MM.1S (cell line): ENCODE results near the gene SNX9.
"Not testable (repeated sequence)": the region's sequence is repeated elsewhere in the genome, so short reads cannot be mapped to it uniquely, and the experiment has no call there.

ENCODE experiments used
- DNase-seq: peaks from one replicate; pipeline ENCODE4 v3.0.0-alpha.2; 2015
- H2AFZ ChIP-seq: fragments of 300-600 bp; sonication (generic); 2 replicates; pipeline ENCODE4 v1.6.0; 2016; ENCODE audit warnings: antibody characterized with exemption, low read length
- H3F3A ChIP-seq: fragments of 300-600 bp; sonication (generic); 2 replicates; pipeline ENCODE4 v1.6.1; 2016; ENCODE audit warnings: mild to moderate bottlenecking, antibody characterized with exemption, low read length, moderate library complexity, mixed read lengths; ENCODE audit not compliant: insufficient read depth
- H3K27ac ChIP-seq: fragments of 300-600 bp; sonication (generic); 2 replicates; pipeline ENCODE4 v1.5.1; 2016; ENCODE audit warnings: mild to moderate bottlenecking, low read length
- H3K27me3 ChIP-seq: fragments of 300-600 bp; sonication (generic); replicated peaks from 2 replicates; pipeline ENCODE4 v1.6.0; 2016; ENCODE audit warnings: low read length; ENCODE audit not compliant: insufficient read depth
- H3K36me3 ChIP-seq: fragments of 300-600 bp; sonication (generic); replicated peaks from 2 replicates; pipeline ENCODE4 v1.6.1; 2016; ENCODE audit warnings: mild to moderate bottlenecking, low read length, mixed read lengths; ENCODE audit not compliant: insufficient read depth
- H3K4me1 ChIP-seq: fragments of 300-600 bp; sonication (generic); 2 replicates; pipeline ENCODE4 v1.6.1; 2016; ENCODE audit warnings: low read length, mixed read lengths
- H3K4me2 ChIP-seq: fragments of 300-600 bp; sonication (generic); 2 replicates; pipeline ENCODE4 v1.6.0; 2016; ENCODE audit warnings: low read depth, low read length
- H3K4me3 ChIP-seq: fragments of 300-600 bp; sonication (generic); 2 replicates; pipeline ENCODE4 v1.5.1; 2016; ENCODE audit warnings: low read length, mixed read lengths
- H3K79me2 ChIP-seq: fragments of 300-600 bp; sonication (generic); 2 replicates; pipeline ENCODE4 v1.6.1; 2016; ENCODE audit warnings: mixed run types, low read length, mixed read lengths
- H3K9ac ChIP-seq: fragments of 300-600 bp; sonication (generic); 2 replicates; pipeline ENCODE4 v1.6.1; 2016; ENCODE audit warnings: low read length, mixed read lengths
- H3K9me2 ChIP-seq: fragments of 300-600 bp; sonication (generic); replicated peaks from 2 replicates; pipeline ENCODE4 v1.6.1; 2016; ENCODE audit warnings: mild to moderate bottlenecking, low read length, mixed read lengths; ENCODE audit not compliant: insufficient read depth
- H3K9me3 ChIP-seq: fragments of 300-600 bp; sonication (generic); replicated peaks from 2 replicates; pipeline ENCODE4 v1.6.1; 2016; ENCODE audit warnings: mild to moderate bottlenecking, low read length, mixed read lengths; ENCODE audit not compliant: insufficient read depth
- H4K20me1 ChIP-seq: fragments of 300-600 bp; sonication (generic); 2 replicates; pipeline ENCODE4 v1.6.1; 2016; ENCODE audit warnings: mild to moderate bottlenecking, low read length, moderate library complexity, mixed read lengths; ENCODE audit not compliant: insufficient read depth
- EZH2 ChIP-seq: fragments of 300-600 bp; sonication (generic); optimal IDR thresholded peaks from 2 replicates; pipeline ENCODE3; 2017; ENCODE audit warnings: low read depth, mild to moderate bottlenecking, antibody characterized with exemption, low read length, mixed read lengths
- EZH2phosphoT487 ChIP-seq: fragments of 300-600 bp; sonication (generic); IDR thresholded peaks from 2 replicates; pipeline ENCODE4 v1.6.1; 2018; ENCODE audit warnings: antibody characterized with exemption, low read length
- TF ChIP-seq, protein P1 (sequence below): fragments of 300-600 bp; sonication (generic); IDR thresholded peaks from 2 replicates; pipeline ENCODE4 v1.5.1; 2016; ENCODE audit warnings: antibody characterized with exemption, low read length, mixed read lengths

SNX9 gene

DNA sequence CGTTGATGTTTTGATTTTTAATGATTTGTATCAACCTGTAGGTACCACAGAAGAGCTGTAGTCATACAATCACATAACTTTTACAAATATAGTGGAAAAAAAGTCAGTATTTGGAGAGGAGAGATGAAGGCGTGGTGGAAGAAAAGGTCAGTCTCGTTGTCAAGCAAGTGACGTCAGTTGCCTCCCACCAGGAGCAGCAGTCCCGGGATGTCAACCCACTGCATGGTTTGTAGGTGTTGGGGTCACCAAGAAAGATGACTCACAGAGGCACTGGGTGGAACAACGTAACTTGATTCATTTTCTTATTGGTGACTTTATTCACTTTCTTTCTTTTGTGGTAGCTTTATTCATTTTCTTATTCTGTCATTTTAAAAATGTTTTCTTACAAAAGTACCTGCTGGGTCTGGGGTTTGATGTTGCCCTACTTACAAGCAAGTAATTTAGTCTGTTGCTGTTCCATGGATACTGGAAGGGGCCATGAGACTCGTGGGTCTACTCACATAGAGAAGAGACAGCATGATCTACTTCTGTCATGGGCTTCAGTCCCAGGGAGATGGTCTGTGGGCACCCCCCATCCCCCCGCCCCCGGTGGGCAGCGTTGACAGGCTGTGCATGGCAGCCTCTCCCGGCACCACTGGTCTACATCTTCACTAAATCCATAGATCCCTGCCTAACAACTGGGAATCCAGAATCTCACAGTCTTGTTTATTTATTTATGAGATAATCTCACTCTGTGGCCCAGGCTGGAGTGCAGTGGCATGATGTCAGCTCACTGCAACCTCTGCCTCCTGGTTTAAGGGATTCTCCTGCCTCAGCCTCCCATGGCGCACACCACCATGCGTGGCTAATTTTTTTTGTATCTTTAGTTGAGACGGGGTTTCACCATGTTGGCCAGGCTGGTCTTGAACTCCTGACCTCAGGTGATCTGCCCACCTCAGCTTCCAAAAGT, 122.2 kb downstream of the SNX9 start:
- Histone ChIP-seq H3K27ac (no peak overlapping the region), H3K36me3 (no peaks in the 10 kb centered on the region), H3K9ac (no peak overlapping the region), H3K79me2 (no peaks in the 10 kb centered on the region), H3K9me2 (no peaks in the 10 kb centered on the region), H4K20me1 (no peaks in the 10 kb centered on the region), H3K4me3 (no peak overlapping the region), H3K27me3 (no peaks in the 10 kb centered on the region), H3K4me1 (no peaks in the 10 kb centered on the region), H2AFZ (no peak overlapping the region), H3K4me2 (no peak overlapping the region), H3K9me3 (no peaks in the 10 kb centered on the region), H3F3A (no peaks in the 10 kb centered on the region)
- TF ChIP-seq EZH2phosphoT487 (no peak), EZH2 (no peak)
- TF ChIP-seq, protein P1, sequence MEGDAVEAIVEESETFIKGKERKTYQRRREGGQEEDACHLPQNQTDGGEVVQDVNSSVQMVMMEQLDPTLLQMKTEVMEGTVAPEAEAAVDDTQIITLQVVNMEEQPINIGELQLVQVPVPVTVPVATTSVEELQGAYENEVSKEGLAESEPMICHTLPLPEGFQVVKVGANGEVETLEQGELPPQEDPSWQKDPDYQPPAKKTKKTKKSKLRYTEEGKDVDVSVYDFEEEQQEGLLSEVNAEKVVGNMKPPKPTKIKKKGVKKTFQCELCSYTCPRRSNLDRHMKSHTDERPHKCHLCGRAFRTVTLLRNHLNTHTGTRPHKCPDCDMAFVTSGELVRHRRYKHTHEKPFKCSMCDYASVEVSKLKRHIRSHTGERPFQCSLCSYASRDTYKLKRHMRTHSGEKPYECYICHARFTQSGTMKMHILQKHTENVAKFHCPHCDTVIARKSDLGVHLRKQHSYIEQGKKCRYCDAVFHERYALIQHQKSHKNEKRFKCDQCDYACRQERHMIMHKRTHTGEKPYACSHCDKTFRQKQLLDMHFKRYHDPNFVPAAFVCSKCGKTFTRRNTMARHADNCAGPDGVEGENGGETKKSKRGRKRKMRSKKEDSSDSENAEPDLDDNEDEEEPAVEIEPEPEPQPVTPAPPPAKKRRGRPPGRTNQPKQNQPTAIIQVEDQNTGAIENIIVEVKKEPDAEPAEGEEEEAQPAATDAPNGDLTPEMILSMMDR = no peak
- DNase-seq = no peak

DNA sequence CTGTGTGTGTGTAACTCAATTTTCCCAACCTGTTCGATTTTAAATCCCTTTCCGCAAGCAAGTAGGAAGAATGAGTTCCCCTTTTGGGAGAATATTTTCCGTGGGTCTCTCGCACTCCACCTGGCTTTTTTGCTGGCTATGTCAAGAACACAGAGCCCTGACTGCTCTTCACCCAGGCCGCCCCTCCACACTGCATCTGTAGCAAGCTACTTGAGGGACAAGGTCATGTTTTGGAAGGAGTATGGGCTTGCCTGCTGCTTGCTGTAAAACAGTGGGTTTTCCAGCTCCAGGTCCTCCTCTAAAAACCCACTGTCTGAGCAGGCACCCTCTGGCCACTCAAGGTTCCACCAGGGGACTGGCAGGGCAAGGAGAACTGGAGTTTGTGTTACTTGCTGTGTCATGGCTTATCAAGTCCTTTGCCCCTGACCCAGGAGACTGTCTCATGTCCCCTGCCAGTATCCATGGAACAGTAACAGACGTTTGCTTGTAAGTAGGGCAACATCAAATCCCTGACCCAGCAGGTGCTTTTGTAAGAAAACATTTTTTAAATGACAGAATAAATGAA, 123.1 kb downstream of the SNX9 start:
- no peaks in the 10 kb centered on the region for H3K4me1 ChIP-seq
- H4K20me1 ChIP-seq = no peaks in the 10 kb centered on the region
- H3F3A ChIP-seq = no peaks in the 10 kb centered on the region
- TF ChIP-seq EZH2phosphoT487 (no peak), EZH2 (no peak)
- TF ChIP-seq, protein P1 = no peak
- no peaks in the 10 kb centered on the region for H3K79me2 ChIP-seq
- H3K4me2 ChIP-seq = no peak overlapping the region
- H3K36me3 ChIP-seq = no peaks in the 10 kb centered on the region
- no peak overlapping the region for H3K9ac ChIP-seq
- no peak for DNase-seq
- no peak overlapping the region for H3K27ac ChIP-seq
- H3K9me2 ChIP-seq = no peaks in the 10 kb centered on the region
- no peaks in the 10 kb centered on the region for H3K27me3 ChIP-seq
- no peak overlapping the region for H2AFZ ChIP-seq
- no peak overlapping the region for H3K4me3 ChIP-seq
- H3K9me3 ChIP-seq = no peaks in the 10 kb centered on the region

DNA sequence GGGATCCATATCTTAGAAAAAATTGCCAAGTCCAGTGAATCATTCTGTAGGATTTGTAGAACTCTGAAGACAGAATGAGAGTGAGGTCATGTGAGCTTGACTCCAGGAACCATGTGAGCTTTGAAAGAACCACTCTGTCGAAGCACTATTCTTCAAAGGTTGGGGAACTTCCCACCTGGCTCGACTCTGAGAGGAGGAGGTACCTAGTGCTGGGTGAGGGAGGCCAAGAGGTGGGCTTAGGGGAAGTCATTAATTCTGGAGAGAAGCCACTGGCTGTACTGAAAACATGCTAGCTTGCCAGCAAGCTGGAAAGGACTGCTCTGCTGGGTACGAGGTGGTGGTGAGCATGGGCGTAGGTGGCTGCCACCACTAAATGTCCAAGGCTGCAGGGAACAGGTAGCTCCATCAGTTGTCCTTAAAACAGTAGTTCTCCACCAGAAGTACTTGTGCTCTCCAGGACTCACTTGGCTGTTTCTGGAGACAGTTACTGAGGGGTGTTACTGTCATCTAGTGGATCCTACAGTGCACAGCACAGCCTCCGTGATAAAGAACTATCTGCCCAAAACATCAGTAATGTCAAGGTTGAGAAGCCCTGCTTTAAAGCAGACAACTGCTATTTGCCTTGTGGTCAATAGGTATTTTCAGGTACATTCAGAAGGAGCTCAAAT, 124.0 kb downstream of the SNX9 start:
- DNase-seq = peak; percentile 12
- H3K4me3 ChIP-seq = no peak overlapping the region

DNA sequence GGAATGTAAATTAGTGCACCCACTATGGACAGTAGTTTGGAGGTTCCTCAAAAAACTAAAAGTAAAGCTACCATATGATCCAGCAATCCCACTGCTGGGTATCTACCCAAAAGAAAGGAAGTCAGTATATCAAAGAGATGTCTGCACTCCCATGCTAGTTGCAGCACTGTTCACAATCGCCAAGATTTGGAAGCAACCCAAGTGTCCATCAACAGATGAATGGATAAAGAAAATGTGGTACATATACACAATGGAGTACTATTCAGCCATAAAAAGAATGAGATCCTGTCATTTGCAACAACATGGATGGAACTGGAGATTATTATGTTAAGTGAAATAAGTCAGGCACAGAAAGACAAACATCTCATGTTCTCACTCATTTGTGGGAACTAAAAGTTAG, 127.9 kb downstream of the SNX9 start:
- not testable (repeated sequence) for DNase-seq, H3K27ac ChIP-seq, H2AFZ ChIP-seq, H3K36me3 ChIP-seq, H3K9me2 ChIP-seq, H4K20me1 ChIP-seq, H3K4me1 ChIP-seq, H3K4me3 ChIP-seq, H3K9me3 ChIP-seq, H3K9ac ChIP-seq, H3K79me2 ChIP-seq, H3K27me3 ChIP-seq, H3K4me2 ChIP-seq, H3F3A ChIP-seq

More for the DNA sequence above, 124.0 kb downstream of the SNX9 start:
- Histone ChIP-seq H3K9me2 (no peaks in the 10 kb centered on the region), H3K27me3 (no peaks in the 10 kb centered on the region), H3K9ac (no peak overlapping the region), H4K20me1 (no peaks in the 10 kb centered on the region), H3K4me1 (no peaks in the 10 kb centered on the region), H3K27ac (no peak overlapping the region), H2AFZ (no peak overlapping the region), H3K79me2 (no peaks in the 10 kb centered on the region), H3K4me2 (no peak overlapping the region), H3F3A (no peaks in the 10 kb centered on the region), H3K36me3 (no peaks in the 10 kb centered on the region), H3K9me3 (no peaks in the 10 kb centered on the region)
- TF ChIP-seq EZH2 = no peak
- TF ChIP-seq, protein P1 = peak; percentile 40
